HCT116 (cell line): Measurements from ENCODE around the gene ALDH3A1.

Source experiments
- CEBPB ChIP-seq: IDR thresholded peaks from 2 replicates; pipeline ENCODE4 v1.6.1; 2012; ENCODE audit warnings: low read depth
- CTCF ChIP-seq, 3 experiments: fragments of 200-600 bp in 1 of 3; sonication (generic) in 1 of 3; IDR thresholded peaks in 2 of 3; conservative IDR thresholded peaks in 1 of 3; 2 replicates each; pipeline ENCODE4 v1.5.1; 2012 to 2017; ENCODE audit warnings: low read depth in 2 of 3, low read length in 2 of 3, antibody characterized with exemption in 1 of 3, borderline replicate concordance in 1 of 3, control low read depth in 1 of 3, mild to moderate bottlenecking in 1 of 3, mixed read lengths in 1 of 3, mixed run types in 1 of 3, moderate library complexity in 1 of 3; ENCODE audit not compliant: insufficient read depth in 1 of 3
- EGR1 ChIP-seq: IDR thresholded peaks from 2 replicates; pipeline ENCODE4 v1.6.1; 2012; ENCODE audit warnings: low read depth
- EZH2 ChIP-seq: fragments of 200-600 bp; sonication (generic); IDR thresholded peaks from 2 replicates; pipeline ENCODE4 v1.6.1; 2017; ENCODE audit warnings: antibody characterized with exemption, mixed run types
- EZH2phosphoT487 ChIP-seq: fragments of 200-600 bp; IDR thresholded peaks from 2 replicates; pipeline ENCODE4 v1.6.1; 2018; ENCODE audit warnings: antibody characterized with exemption, borderline replicate concordance
- JUND ChIP-seq: IDR thresholded peaks from 2 replicates; pipeline ENCODE4 v1.6.1; 2012
- POLR2A ChIP-seq: IDR thresholded peaks from 2 replicates; pipeline ENCODE4 v1.7.0; 2011; ENCODE audit warnings: borderline replicate concordance; ENCODE audit not compliant: insufficient read depth, insufficient read length; ENCODE audit errors: extremely low read depth
- POLR2AphosphoS5 ChIP-seq: IDR thresholded peaks from 2 replicates; pipeline ENCODE4 v1.6.1; 2011; ENCODE audit warnings: mild to moderate bottlenecking, low read depth, low read length, moderate library complexity
- REST ChIP-seq: IDR thresholded peaks from 2 replicates; pipeline ENCODE4 v1.6.1; 2012; ENCODE audit warnings: low read depth
- SIN3A ChIP-seq: IDR thresholded peaks from 2 replicates; pipeline ENCODE4 v1.6.1; 2012; ENCODE audit warnings: low read depth
- ZFX ChIP-seq: fragments of 450-650 bp; IDR thresholded peaks from 2 replicates; pipeline ENCODE4 v1.6.1; 2017
- TF ChIP-seq, protein P1 (sequence below): IDR thresholded peaks from 2 replicates; pipeline ENCODE4 v1.6.1; 2011; ENCODE audit warnings: mild to moderate bottlenecking, low read length, moderate library complexity; ENCODE audit not compliant: insufficient replicate concordance; ENCODE audit errors: extremely low read depth
- TF ChIP-seq, protein P2 (sequence below): IDR thresholded peaks from 2 replicates; pipeline ENCODE4 v1.6.1; 2012
- TF ChIP-seq, protein P3 (sequence below): IDR thresholded peaks from 2 replicates; pipeline ENCODE4 v1.6.1; 2012

GRCh38 chr17:19713901-19714361 is 34.2 kb downstream of the ALDH3A1 start:
- no peak for TF ChIP-seq CTCF (IDR thresholded peaks at IDR 0.05 in 2 of 3, conservative IDR thresholded peaks at IDR 0.05 in 1 of 3; ENCODE audit: borderline replicate concordance in 1 of 3, insufficient read depth in 1 of 3, low read depth in 2 of 3, low read length in 2 of 3)
- no peak for TF ChIP-seq JUND
- TF ChIP-seq SIN3A: no peak
- TF ChIP-seq, protein P1, sequence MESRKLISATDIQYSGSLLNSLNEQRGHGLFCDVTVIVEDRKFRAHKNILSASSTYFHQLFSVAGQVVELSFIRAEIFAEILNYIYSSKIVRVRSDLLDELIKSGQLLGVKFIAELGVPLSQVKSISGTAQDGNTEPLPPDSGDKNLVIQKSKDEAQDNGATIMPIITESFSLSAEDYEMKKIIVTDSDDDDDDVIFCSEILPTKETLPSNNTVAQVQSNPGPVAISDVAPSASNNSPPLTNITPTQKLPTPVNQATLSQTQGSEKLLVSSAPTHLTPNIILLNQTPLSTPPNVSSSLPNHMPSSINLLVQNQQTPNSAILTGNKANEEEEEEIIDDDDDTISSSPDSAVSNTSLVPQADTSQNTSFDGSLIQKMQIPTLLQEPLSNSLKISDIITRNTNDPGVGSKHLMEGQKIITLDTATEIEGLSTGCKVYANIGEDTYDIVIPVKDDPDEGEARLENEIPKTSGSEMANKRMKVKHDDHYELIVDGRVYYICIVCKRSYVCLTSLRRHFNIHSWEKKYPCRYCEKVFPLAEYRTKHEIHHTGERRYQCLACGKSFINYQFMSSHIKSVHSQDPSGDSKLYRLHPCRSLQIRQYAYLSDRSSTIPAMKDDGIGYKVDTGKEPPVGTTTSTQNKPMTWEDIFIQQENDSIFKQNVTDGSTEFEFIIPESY: no peak
- TF ChIP-seq, protein P2, sequence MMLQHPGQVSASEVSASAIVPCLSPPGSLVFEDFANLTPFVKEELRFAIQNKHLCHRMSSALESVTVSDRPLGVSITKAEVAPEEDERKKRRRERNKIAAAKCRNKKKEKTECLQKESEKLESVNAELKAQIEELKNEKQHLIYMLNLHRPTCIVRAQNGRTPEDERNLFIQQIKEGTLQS: no peak
- no peak for TF ChIP-seq EZH2phosphoT487
- TF ChIP-seq ZFX: no peak
- TF ChIP-seq POLR2A: no peak
- no peak for TF ChIP-seq EGR1
- no peak for TF ChIP-seq CEBPB
- TF ChIP-seq REST: no peak
- TF ChIP-seq, protein P3, sequence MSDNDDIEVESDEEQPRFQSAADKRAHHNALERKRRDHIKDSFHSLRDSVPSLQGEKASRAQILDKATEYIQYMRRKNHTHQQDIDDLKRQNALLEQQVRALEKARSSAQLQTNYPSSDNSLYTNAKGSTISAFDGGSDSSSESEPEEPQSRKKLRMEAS: no peak
- TF ChIP-seq EZH2: no peak
- TF ChIP-seq POLR2AphosphoS5: no peak
